Ishikawa (cell line): ENCODE results near the gene CHD5.

Source experiments
- CEBPB ChIP-seq: IDR thresholded peaks from 2 replicates; pipeline ENCODE4 v1.6.1; 2012
- CREB1 ChIP-seq: IDR thresholded peaks from 2 replicates; pipeline ENCODE4 v1.6.1; 2012; ENCODE audit warnings: low read depth
- EGR1 ChIP-seq: IDR thresholded peaks from 2 replicates; pipeline ENCODE4 v1.6.1; 2012
- EP300 ChIP-seq: IDR thresholded peaks from 2 replicates; pipeline ENCODE4 v1.6.1; 2012; ENCODE audit warnings: borderline replicate concordance
- FOXM1 ChIP-seq: IDR thresholded peaks from 2 replicates; pipeline ENCODE4 v1.6.1; 2012; ENCODE audit warnings: low read depth, borderline replicate concordance
- NFIC ChIP-seq: IDR thresholded peaks from 2 replicates; pipeline ENCODE4 v1.6.1; 2012
- RAD21 ChIP-seq: IDR thresholded peaks from 2 replicates; pipeline ENCODE4 v1.6.1; 2012; ENCODE audit warnings: low read depth
- TAF1 ChIP-seq: IDR thresholded peaks from 2 replicates; pipeline ENCODE4 v1.6.1; 2012; ENCODE audit warnings: low read depth, mild to moderate bottlenecking
- TCF12 ChIP-seq: IDR thresholded peaks from 2 replicates; pipeline ENCODE4 v1.6.1; 2012; ENCODE audit warnings: low read depth
- TEAD4 ChIP-seq: IDR thresholded peaks from 2 replicates; pipeline ENCODE4 v1.6.1; 2012
- YY1 ChIP-seq: IDR thresholded peaks from 2 replicates; pipeline ENCODE4 v1.6.1; 2012; ENCODE audit warnings: low read depth
- ZBTB7A ChIP-seq: IDR thresholded peaks from 2 replicates; pipeline ENCODE4 v1.6.1; 2012; ENCODE audit warnings: low read depth
- TF ChIP-seq, protein P1 (sequence below): IDR thresholded peaks from 2 replicates; pipeline ENCODE4 v1.6.1; 2012; ENCODE audit warnings: low read depth, mild to moderate bottlenecking
- TF ChIP-seq, protein P2 (sequence below): IDR thresholded peaks from 2 replicates; pipeline ENCODE4 v1.6.1; 2012
- TF ChIP-seq, protein P3 (sequence below): IDR thresholded peaks from 2 replicates; pipeline ENCODE4 v1.6.1; 2012

CHD5 gene

DNA sequence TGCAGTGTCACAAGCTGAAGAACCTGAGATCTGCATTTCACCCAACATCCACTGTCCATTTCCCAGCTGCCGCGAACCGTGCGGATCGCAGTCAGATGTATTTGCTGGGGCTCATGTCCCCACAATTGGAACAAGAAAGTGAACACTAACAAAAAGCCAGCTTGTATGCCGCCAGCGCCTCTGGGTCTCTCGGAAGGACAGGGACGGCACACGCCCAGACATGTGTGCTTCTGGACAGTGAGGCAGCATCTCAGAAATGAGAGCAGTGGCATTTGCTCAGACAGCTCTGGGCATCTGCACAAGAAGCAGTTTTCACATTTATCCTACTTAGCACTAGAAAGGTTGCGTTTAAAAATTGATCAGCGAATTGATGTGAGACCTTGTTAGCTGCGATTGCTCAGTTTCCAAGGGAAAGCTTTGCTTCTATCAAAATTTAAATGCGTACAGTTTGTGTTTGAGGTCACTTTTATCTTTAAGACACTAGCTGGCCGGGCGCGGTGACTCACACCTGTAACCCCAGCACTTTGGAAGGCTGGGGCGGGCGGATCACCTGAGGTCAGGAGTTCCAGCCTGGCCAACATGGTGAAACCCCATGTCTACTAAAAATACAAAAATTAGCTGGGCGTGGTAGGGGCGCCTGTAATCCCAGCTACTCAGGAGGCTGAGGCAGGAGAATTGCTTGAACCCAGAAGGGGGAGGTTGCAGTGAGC, 105.8 kb downstream of the CHD5 start:
- no peak for TF ChIP-seq TEAD4
- TF ChIP-seq FOXM1, result no peak
- TF ChIP-seq YY1, result no peak
- TF ChIP-seq, protein P1, sequence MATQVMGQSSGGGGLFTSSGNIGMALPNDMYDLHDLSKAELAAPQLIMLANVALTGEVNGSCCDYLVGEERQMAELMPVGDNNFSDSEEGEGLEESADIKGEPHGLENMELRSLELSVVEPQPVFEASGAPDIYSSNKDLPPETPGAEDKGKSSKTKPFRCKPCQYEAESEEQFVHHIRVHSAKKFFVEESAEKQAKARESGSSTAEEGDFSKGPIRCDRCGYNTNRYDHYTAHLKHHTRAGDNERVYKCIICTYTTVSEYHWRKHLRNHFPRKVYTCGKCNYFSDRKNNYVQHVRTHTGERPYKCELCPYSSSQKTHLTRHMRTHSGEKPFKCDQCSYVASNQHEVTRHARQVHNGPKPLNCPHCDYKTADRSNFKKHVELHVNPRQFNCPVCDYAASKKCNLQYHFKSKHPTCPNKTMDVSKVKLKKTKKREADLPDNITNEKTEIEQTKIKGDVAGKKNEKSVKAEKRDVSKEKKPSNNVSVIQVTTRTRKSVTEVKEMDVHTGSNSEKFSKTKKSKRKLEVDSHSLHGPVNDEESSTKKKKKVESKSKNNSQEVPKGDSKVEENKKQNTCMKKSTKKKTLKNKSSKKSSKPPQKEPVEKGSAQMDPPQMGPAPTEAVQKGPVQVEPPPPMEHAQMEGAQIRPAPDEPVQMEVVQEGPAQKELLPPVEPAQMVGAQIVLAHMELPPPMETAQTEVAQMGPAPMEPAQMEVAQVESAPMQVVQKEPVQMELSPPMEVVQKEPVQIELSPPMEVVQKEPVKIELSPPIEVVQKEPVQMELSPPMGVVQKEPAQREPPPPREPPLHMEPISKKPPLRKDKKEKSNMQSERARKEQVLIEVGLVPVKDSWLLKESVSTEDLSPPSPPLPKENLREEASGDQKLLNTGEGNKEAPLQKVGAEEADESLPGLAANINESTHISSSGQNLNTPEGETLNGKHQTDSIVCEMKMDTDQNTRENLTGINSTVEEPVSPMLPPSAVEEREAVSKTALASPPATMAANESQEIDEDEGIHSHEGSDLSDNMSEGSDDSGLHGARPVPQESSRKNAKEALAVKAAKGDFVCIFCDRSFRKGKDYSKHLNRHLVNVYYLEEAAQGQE, result no peak
- TF ChIP-seq, protein P2, sequence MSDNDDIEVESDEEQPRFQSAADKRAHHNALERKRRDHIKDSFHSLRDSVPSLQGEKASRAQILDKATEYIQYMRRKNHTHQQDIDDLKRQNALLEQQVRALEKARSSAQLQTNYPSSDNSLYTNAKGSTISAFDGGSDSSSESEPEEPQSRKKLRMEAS, result no peak
- TF ChIP-seq CEBPB, result no peak
- no peak for TF ChIP-seq EP300
- TF ChIP-seq TCF12, result no peak
- no peak for TF ChIP-seq CREB1
- TF ChIP-seq, protein P3, sequence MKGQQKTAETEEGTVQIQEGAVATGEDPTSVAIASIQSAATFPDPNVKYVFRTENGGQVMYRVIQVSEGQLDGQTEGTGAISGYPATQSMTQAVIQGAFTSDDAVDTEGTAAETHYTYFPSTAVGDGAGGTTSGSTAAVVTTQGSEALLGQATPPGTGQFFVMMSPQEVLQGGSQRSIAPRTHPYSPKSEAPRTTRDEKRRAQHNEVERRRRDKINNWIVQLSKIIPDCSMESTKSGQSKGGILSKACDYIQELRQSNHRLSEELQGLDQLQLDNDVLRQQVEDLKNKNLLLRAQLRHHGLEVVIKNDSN, result no peak
- no peak for TF ChIP-seq RAD21

DNA sequence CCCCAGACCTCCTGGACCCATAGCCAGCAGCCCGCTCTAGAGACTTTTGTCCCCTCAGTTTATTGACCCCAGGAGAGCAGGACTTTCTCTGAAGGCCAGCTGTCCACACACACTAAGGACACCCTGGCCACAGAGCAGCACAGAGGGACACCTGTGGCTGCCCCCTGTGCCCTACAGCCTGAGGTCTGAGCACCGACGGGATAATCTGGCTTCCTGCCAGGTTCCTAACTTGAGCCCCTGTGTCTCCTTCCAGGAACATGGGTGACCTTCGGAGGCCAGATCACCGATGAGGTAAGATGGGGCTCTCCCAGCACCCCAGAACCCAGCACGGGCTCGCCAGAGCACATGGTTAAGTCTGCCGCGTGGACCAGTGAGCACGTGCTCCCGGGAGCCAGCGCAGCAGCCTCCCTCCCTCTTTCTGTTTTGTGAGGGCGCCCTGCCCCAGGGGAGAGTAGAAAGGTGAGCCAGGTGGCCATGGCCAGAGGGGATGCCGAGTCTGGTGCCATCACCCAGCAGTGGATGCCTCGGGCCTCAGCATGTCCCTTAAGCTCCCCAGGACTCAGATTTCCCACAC, 106.6 kb downstream of the CHD5 start:
- TF ChIP-seq NFIC (peak; percentile 27; the same call in 1 of the 2 replicates), CREB1 (no peak), CEBPB (no peak), FOXM1 (no peak), TCF12 (no peak)

DNA sequence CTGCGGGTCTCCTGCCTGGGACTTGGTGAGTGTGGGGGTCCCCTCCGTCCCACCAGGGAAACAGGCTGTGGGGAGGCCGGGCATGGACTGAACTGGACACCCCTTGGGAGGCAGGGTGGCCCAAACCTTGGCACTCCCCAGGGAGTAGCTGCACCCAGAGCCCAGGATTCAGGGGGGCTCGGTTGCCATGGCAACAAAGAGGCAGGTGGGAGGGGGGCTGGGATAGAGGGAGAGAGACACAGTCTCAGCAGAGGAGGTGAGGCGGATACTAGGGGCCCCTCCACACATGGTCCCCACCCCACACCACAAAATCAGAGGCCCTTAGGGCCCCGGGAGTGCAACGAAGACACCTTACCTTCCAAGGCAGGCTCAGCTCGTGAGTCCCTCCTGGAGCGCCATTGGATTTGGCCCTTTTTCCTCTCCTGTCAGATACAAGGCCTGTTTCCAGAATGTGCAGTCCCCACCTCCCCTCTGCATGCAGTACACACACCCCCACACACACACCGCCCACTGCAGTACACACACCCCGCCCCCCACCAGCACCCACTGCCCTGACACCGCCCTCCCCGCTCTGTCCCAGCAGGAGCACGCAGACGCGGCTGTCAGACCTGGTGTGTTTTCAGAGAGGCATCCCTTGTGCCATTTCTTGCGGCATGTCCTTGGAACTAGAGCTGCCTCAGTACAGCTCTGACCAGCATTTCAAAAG, 107.2 kb downstream of the CHD5 start:
- TF ChIP-seq EGR1 (no peak), RAD21 (no peak), ZBTB7A (no peak), CEBPB (no peak), FOXM1 (no peak), CREB1 (no peak), NFIC (no peak), TCF12 (no peak), TAF1 (no peak), EP300 (no peak), YY1 (no peak)
- TF ChIP-seq, protein P2, result no peak
- TF ChIP-seq, protein P3, result no peak
- TF ChIP-seq, protein P1, result no peak

DNA sequence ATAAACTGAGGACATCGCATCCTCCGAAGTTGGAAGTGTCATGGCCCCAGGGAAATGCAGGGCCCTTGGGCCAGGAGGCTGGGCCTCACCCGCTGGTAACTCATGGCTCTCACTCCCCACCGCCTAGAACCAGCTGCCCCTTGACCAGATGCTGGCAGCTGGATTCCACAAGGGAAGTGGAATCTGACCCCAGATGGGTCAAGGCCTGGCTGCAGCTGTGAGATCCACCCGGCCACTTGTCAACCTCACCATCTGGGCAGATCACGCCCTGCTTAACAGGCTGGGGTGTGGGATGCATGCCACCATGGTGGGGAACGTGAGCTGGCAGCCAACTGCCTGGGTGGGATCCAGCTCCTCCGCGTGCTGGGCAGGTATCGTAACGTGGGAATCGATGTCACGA, 108.9 kb downstream of the CHD5 start:
- no peak for TF ChIP-seq CREB1
- TF ChIP-seq, protein P1, result no peak
